GM11168 (cell line): ENCODE results near the gene TDRD5.

Source experiments
- in situ Hi-C: fragments of 300-500 bp; cut with MboI; formaldehyde crosslinking; loops from one replicate; pipeline ENCODE4 v1.12.0; 2022; ENCODE audit warnings: low sequenced_read_pairs; ENCODE audit not compliant: unreplicated experiment

Gene TDRD5

DNA sequence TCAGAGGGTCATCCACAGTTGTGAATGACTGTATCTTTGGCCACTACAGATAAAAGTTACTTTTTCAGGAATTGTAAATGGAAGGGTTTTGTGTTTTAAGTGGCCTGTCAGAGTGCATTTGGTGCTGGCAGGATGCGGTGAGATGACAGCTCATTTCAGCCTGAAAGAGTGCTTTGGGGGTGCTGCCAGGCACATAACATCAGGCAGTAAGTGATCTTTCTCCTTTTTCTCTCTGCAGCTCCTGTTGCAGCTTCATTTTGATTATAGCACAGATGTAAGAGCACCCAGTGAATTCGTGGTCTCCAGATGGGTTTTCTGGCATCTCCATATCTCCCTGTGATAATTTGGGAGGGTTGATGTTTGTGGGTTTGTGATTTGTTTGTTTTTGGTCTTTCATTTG lies 136.6 kb downstream of the TDRD5 start:
- in situ Hi-C loops: no loop called here

DNA sequence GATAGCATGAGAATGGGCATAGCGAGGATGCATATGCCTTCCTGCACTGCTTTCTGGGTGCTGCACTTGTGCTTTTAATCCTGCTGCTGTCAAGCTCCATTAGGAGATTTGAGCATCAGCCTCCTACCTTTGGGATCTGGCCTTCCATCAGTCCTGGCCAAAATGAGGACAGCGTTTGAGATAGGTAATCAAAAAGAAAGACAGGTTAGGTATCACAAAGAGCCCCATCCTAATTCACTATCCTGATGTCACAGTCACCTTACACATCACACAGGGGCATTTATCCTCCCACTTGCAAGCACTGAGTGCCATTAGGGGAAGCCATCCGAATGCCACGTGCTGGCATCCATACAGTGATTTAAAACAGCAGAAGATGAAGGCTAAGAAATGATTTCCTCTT lies 138.2 kb downstream of the TDRD5 start:
- in situ Hi-C loops: no loop called here

DNA sequence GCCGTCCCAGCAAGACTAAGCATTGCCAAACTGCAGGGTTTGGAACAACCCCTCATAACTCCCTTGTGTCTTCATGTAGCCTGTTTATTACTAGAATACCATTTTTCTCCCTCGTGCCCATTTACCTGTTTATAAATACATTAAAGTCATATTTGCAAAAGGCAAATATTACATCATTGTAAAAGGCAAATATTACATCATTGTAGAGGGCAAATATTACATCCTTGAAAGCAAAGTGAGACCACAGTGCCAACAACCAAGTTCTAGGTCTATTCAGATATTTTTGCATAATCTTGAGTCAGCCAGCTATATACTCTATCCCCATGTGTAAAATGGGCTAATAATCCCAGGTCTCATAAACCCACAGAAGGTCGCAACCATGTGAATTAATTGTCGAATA lies 140.0 kb downstream of the TDRD5 start:
- in situ Hi-C loops: no loop called here
